ENCODE measurements around the gene COX7B. TPM values are rescaled to one million over a fixed set of nuclear protein-coding genes. Genes with fewer than 3 reads are reported as not detected.

Gene COX7B
- polyA plus RNA-seq, 3 donors = 444 to 560 (median 526) TPM

- Histone ChIP-seq H3K4me1 (ENCODE audit: control insufficient read depth in 1 of 2, insufficient read depth in 2 of 2, low read length in 2 of 2) (peaks cover 9% of the 10 kb centered on the region in 2 donors), H3K79me2 (ENCODE audit: insufficient read depth, low read length) (no peaks in the 10 kb centered on the region), H3K9me3 (replicated peaks in 1 of 2; ENCODE audit: control insufficient read depth in 1 of 2, insufficient read depth in 1 of 2, low read length in 2 of 2) (no peaks in the 10 kb centered on the region), H3K36me3 (replicated peaks in 1 of 2; ENCODE audit: control insufficient read depth in 1 of 2, insufficient read depth in 2 of 2, low read length in 2 of 2) (no peaks in the 10 kb centered on the region), H3K4me3 (replicated peaks in 1 of 3; ENCODE audit: low read depth in 2 of 3, low read length in 3 of 3) (no peak overlapping the region), H4K20me1 (ENCODE audit: insufficient read depth, low read length) (no peaks in the 10 kb centered on the region), H2AFZ (ENCODE audit: insufficient read depth, low read depth, low read length, poor library complexity, severe bottlenecking) (no peak overlapping the region), H3K9ac (ENCODE audit: insufficient read depth, low read length, poor library complexity, severe bottlenecking) (no peak overlapping the region), H3K27ac (ENCODE audit: low read depth in 1 of 2, low read length in 2 of 2) (peak overlapping the region in 1 of 2 donors; percentile 14), H3K27me3 (ENCODE audit: control insufficient read depth in 2 of 2, insufficient read depth in 2 of 2, low read length in 2 of 2) (no peaks in the 10 kb centered on the region), H3K4me2 (replicated peaks; ENCODE audit: extremely low read depth, low read length, poor library complexity, severe bottlenecking) (peak overlapping the region; percentile 17)
- H3K9me3 Mint-ChIP-seq = peaks cover 0 to 2% (median 0%) of the 10 kb centered on the region in 7 donors
- H3K4me3 Mint-ChIP-seq = no peak overlapping the region
- no peak for TF ChIP-seq CTCF (IDR thresholded peaks at IDR 0.05)
- peaks cover 8% of the 10 kb centered on the region for H3K4me1 Mint-ChIP-seq
- WGBS (ENCODE audit: insufficient coverage) = no CpG with 5 or more reads among the region's 1 CpG
- intact Hi-C loops (cut with micrococcal nuclease) = no loop called here
- no peaks in the 10 kb centered on the region for H3K27me3 Mint-ChIP-seq (ENCODE audit: low read depth in 3 of 3)
- DNase-seq = no peak
- H3K36me3 Mint-ChIP-seq = no peaks in the 10 kb centered on the region
- H3K27ac Mint-ChIP-seq = no peak overlapping the region
These were observed 54.0 kb downstream of the COX7B start for GRCh38 chrX:77953302-77953701.

- Histone ChIP-seq H3K27ac (ENCODE audit: low read depth in 1 of 2, low read length in 2 of 2) (peak overlapping the region in 1 of 2 donors; percentile 14), H3K36me3 (replicated peaks in 1 of 2; ENCODE audit: control insufficient read depth in 1 of 2, insufficient read depth in 2 of 2, low read length in 2 of 2) (no peaks in the 10 kb centered on the region), H2AFZ (ENCODE audit: insufficient read depth, low read depth, low read length, poor library complexity, severe bottlenecking) (no peak overlapping the region), H3K9me3 (replicated peaks in 1 of 2; ENCODE audit: control insufficient read depth in 1 of 2, insufficient read depth in 1 of 2, low read length in 2 of 2) (no peaks in the 10 kb centered on the region), H4K20me1 (ENCODE audit: insufficient read depth, low read length) (no peaks in the 10 kb centered on the region), H3K4me1 (ENCODE audit: control insufficient read depth in 1 of 2, insufficient read depth in 2 of 2, low read length in 2 of 2) (peaks cover 9% of the 10 kb centered on the region in 2 donors), H3K27me3 (ENCODE audit: control insufficient read depth in 2 of 2, insufficient read depth in 2 of 2, low read length in 2 of 2) (no peaks in the 10 kb centered on the region), H3K4me2 (replicated peaks; ENCODE audit: extremely low read depth, low read length, poor library complexity, severe bottlenecking) (peak overlapping the region; percentile 17), H3K9ac (ENCODE audit: insufficient read depth, low read length, poor library complexity, severe bottlenecking) (no peak overlapping the region), H3K4me3 (replicated peaks in 1 of 3; ENCODE audit: low read depth in 2 of 3, low read length in 3 of 3) (no peak overlapping the region), H3K79me2 (ENCODE audit: insufficient read depth, low read length) (no peaks in the 10 kb centered on the region)
- intact Hi-C loops (cut with micrococcal nuclease) = no loop called here
- no CpG with 5 or more reads among the region's 1 CpG for WGBS (ENCODE audit: insufficient coverage)
- Mint-ChIP-seq H3K27me3 (ENCODE audit: low read depth in 3 of 3) (no peaks in the 10 kb centered on the region), H3K4me3 (no peak overlapping the region), H3K36me3 (no peaks in the 10 kb centered on the region), H3K9me3 (peaks cover 0 to 2% (median 0%) of the 10 kb centered on the region in 7 donors), H3K27ac (no peak overlapping the region), H3K4me1 (peaks cover 8% of the 10 kb centered on the region)
- DNase-seq = no peak
- no peak for TF ChIP-seq CTCF (IDR thresholded peaks at IDR 0.05)
These were observed 54.4 kb downstream of the COX7B start for GRCh38 chrX:77953708-77954107.

Small RNA genes lying within 50 kb of the gene (small RNA-seq; reads per million reads assigned to genes)
- not detected for gene RN7SL460P (ENCODE audit: insufficient read length, low read depth)

Other genes with a start within 250 kb of the COX7B start
- 10 to 100 TPM in 2 of 3 donors, 1 to 10 TPM in 1; 8.6 to 18.3 (median 17.3) TPM for gene ATRX, start 113.3 kb upstream of the COX7B start, polyA plus RNA-seq
- 10 to 100 TPM; 18.0 to 29.3 (median 20.0) TPM for gene MAGT1, start 4.0 kb upstream of the COX7B start, polyA plus RNA-seq
- 1 to 10 TPM; 2.3 to 3.8 (median 2.8) TPM for gene ATP7A, start 11.2 kb downstream of the COX7B start, polyA plus RNA-seq
- gene PGAM4, start 70.2 kb downstream of the COX7B start, polyA plus RNA-seq = not detected
- 1,000 to 10,000 TPM in 1 of 3 donors, 100 to 1,000 TPM in 2; 292 to 1,007 (median 923) TPM for gene PGK1, start 204.8 kb downstream of the COX7B start, polyA plus RNA-seq
- gene TAF9B, start 240.2 kb downstream of the COX7B start, polyA plus RNA-seq = 1 to 10 TPM; 2.1 to 8.0 (median 7.1) TPM